Measurements from ENCODE around the gene FH. TPM values are rescaled to one million over a fixed set of nuclear protein-coding genes. Genes with fewer than 3 reads are reported as not detected.

Gene FH
- polyA plus RNA-seq, 2 of the 4 experiments (the other 2 are of a cell fraction): 98.7 to 99.8 TPM

GRCh38 chr1:241470361-241470760 lies 49.2 kb downstream of the FH start (continued):
- no peak for TF ChIP-seq REST (IDR thresholded peaks at IDR 0.05)

GRCh38 chr1:241465673-241466072 lies 53.9 kb downstream of the FH start:
- H3K27ac ChIP-seq: no peak overlapping the region
- H3K4me1 ChIP-seq: no peaks in the 10 kb centered on the region
- POLR2A ChIA-PET: no interaction called here
- ATAC-seq (no peak), FAIRE-seq (no peak), DNase-seq (ENCODE audit: low read depth in 1 of 2, low spot score in 1 of 2) (no peak)
- H3K4me3 ChIP-seq: no peak overlapping the region
- CTCF ChIA-PET: no interaction called here
- TF ChIP-seq FOSB (CRISPR knock-in tag; IDR thresholded peaks at IDR 0.05): no peak
- TF ChIP-seq ZFP36 (IDR thresholded peaks at IDR 0.05; ENCODE audit: borderline replicate concordance, partially characterized antibody): no peak
- no peak for TF ChIP-seq GATA3 (IDR thresholded peaks at IDR 0.05; ENCODE audit: borderline replicate concordance)
- TF ChIP-seq EHF (CRISPR knock-in tag; IDR thresholded peaks at IDR 0.05): no peak
- TF ChIP-seq JUN (IDR thresholded peaks at IDR 0.05): no peak
- TF ChIP-seq PHF8 (IDR thresholded peaks at IDR 0.05; ENCODE audit: borderline replicate concordance, low read depth): no peak
- no peak for TF ChIP-seq CHD4 (IDR thresholded peaks at IDR 0.05; ENCODE audit: borderline replicate concordance)
- TF ChIP-seq SREBF2 (IDR thresholded peaks at IDR 0.05): no peak
- TF ChIP-seq ELK1 (IDR thresholded peaks at IDR 0.05; ENCODE audit: low read depth, low read length): no peak
- H3K9me3 ChIP-seq: no peaks in the 10 kb centered on the region
- H3K4me2 ChIP-seq: no peak overlapping the region
- WGBS (ENCODE audit: missing lambda C conversion rate): 51% methylated on average over 8 of the region's 8 CpGs

GRCh38 chr1:241464985-241465384 lies 54.6 kb downstream of the FH start:
- Histone ChIP-seq H3K4me2 (no peak overlapping the region), H3K4me1 (no peaks in the 10 kb centered on the region), H3K27ac (no peak overlapping the region), H3K4me3 (no peak overlapping the region), H3K9me3 (no peaks in the 10 kb centered on the region)
- ATAC-seq (no peak), DNase-seq (ENCODE audit: low read depth in 1 of 2, low spot score in 1 of 2) (no peak), FAIRE-seq (no peak)
- ChIA-PET POLR2A (no interaction called here), CTCF (no interaction called here)
- no peak for TF ChIP-seq FOSL2 (IDR thresholded peaks at IDR 0.05)
- no peak for TF ChIP-seq FOSL2 (CRISPR knock-in tag; IDR thresholded peaks at IDR 0.05)
- TF ChIP-seq NR3C1 (IDR thresholded peaks at IDR 0.05): no peak
- no peak for TF ChIP-seq ZFP36 (IDR thresholded peaks at IDR 0.05; ENCODE audit: borderline replicate concordance, partially characterized antibody)
- TF ChIP-seq USF2 (IDR thresholded peaks at IDR 0.05): no peak
- TF ChIP-seq ZSCAN20 (CRISPR knock-in tag; IDR thresholded peaks at IDR 0.05): no peak
- TF ChIP-seq RAD21 (conservative IDR thresholded peaks at IDR 0.05 in 1 of 2, IDR thresholded peaks at IDR 0.05 in 1 of 2): peak in 1 of 2 experiments; percentile 27; a peak in 2 of 5 replicates
- 68% methylated on average over 4 of the region's 4 CpGs for WGBS (ENCODE audit: missing lambda C conversion rate)

GRCh38 chr1:241462391-241462790 lies 57.2 kb downstream of the FH start:
- FAIRE-seq: no peak
- no peak overlapping the region for H3K4me3 ChIP-seq
- POLR2A ChIA-PET: no interaction called here
- CTCF ChIA-PET: interaction anchor here (1.2 kb wide), 1 partner anchor 11 kb away, joined by 3 read pairs; no protein-coding TSS in a partner anchor
- DNase-seq (ENCODE audit: low read depth in 1 of 2, low spot score in 1 of 2): no peak
- H3K4me1 ChIP-seq: no peaks in the 10 kb centered on the region
- 29% methylated on average over 2 of the region's 2 CpGs for WGBS (ENCODE audit: missing lambda C conversion rate)
- no peak overlapping the region for H3K4me2 ChIP-seq
- H3K9me3 ChIP-seq: no peaks in the 10 kb centered on the region
- H3K27ac ChIP-seq: no peak overlapping the region
- no peak for ATAC-seq
- no peak for TF ChIP-seq HOXA7 (CRISPR knock-in tag; IDR thresholded peaks at IDR 0.05)
- TF ChIP-seq REST (IDR thresholded peaks at IDR 0.05): no peak
- TF ChIP-seq MAX (IDR thresholded peaks at IDR 0.05): no peak
- no peak for TF ChIP-seq CBX8 (IDR thresholded peaks at IDR 0.05)
- TF ChIP-seq EP300 (IDR thresholded peaks at IDR 0.05): no peak
- TF ChIP-seq MYC (IDR thresholded peaks at IDR 0.05; ENCODE audit: borderline replicate concordance, low read length): no peak
- TF ChIP-seq HMGXB4 (CRISPR knock-in tag; IDR thresholded peaks at IDR 0.05; ENCODE audit: borderline replicate concordance): no peak
